G401 (cell line): ENCODE measurements around the gene BBOX1. TPM values are rescaled to one million over a fixed set of nuclear protein-coding genes. Genes with fewer than 3 reads are reported as not detected.
A peak's percentile ranks its signal among the peaks of the same experiment; 100 is the strongest.

Source experiments
- DNase-seq: peaks from one replicate; pipeline ENCODE4 v3.0.0-alpha.2; 2015; ENCODE audit warnings: low spot score
- in situ Hi-C: cut with HindIII; loops from 2 replicates; pipeline ENCODE4 v1.10.0; 2016; ENCODE audit warnings: low sequenced_read_pairs, mixed read lengths
- total RNA-seq: library from RNA; depleted of rRNA; stranded (reverse); fragments of >200 nt; shearing (Covaris generic); gene quantifications from 2 replicates; pipeline ENCODE4 v1.2.3, GENCODE V29; 2014

BBOX1 gene
- total RNA-seq, 1 experiment from 2014 or later = not detected

DNA sequence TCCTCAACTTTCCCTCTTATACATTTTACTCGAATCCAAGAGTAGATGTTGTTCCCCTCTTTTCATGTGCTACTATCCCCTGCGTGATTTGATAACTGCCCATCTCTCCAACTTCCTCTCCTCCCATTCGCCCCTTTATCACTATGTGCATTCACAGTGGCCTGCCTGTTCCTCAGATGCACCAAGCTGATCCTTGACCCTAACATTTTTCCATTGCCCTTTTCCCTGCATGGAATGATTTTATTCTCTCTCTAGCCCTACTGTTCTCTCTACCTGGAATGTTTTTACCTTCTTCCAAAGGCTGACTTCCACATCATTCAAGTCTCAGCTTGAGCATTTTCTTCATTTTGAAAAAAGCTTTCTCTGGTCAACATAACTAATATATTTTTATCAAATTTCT is 15.8 kb upstream of the BBOX1 start:
- DNase-seq = no peak
- in situ Hi-C loops = no loop called here

- in situ Hi-C loops = no loop called here
- no peak for DNase-seq
Observed at GRCh38 chr11:27025312-27025955, 15.2 kb upstream of the BBOX1 start.

DNA sequence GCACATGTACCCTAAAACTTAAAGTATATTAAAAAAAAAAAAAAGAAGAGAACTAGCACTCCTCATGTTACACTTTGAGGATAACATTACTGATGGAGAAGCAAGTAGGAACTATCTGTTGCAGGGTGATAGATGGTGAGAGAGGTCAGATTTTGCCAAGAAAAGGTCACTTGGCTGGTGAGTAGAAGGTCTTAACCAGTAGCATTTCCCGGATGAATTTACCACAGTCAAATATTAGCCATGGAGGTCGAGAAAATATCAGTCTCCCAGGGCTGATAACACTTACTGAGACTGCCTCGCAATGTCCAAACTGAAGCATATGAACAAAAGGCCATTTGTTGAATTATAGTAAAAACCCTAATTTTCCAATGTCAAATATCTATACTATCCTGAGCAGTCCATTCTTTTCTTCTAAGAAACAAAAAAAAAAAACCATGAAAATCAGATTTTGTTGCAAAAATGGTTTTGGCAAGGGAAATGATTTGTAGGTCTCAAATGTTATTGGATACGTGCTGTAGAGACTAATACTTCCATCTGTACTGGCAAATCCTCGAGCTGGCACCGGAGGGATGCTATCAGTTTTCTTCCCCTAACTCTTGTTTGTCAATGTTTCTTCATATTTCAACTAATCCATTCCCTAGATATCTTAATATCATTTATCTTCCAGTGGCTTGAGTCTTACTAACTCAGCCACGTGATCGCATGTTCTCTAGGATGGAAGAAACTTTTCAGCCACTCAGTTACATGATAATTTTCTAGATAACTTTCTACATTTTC is 14.5 kb upstream of the BBOX1 start:
- in situ Hi-C loops = no loop called here
- DNase-seq = no peak

DNA sequence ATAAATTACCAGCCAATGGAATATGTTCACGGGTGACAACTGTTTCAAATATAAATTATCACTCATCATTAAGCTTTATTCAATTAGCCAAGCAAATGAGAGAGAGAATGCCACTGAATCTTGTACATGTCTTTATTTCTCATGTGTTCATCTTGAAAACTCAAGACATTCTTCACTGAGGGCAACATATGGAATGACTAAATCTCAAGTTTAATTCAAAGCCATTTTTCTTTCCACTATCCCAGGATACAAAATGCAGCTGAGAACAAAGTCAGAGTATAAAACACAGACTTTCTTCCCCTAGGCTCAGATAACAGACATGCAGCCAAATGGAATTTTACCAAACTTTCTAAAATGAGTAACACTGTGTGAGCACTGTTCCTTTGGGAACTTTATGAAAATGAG is 12.1 kb upstream of the BBOX1 start:
- in situ Hi-C loops = no loop called here
- no peak for DNase-seq

GRCh38 chr11:27029966-27030365 is 10.6 kb upstream of the BBOX1 start:
- in situ Hi-C loops = no loop called here
- no peak for DNase-seq

DNA sequence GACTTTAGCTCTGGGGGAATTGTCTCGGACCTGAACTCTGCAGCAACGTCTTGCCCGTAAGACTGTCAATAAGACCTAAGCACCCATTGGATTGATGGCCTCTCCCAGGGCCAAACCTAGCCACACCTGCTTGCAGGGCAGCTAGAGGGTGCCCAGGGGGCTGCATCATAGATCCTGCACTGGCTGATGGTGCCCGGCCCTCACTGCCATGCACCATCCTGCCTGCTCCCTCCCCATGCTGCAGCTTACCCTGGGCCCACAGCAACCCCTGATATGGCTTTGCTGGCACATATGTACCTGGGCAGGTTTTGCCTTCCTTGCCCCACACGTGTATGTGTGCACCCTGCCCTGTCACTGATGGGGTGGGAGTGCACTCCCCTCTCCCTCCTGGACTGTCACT is 8.9 kb upstream of the BBOX1 start:
- in situ Hi-C loops = no loop called here
- no peak for DNase-seq

DNA sequence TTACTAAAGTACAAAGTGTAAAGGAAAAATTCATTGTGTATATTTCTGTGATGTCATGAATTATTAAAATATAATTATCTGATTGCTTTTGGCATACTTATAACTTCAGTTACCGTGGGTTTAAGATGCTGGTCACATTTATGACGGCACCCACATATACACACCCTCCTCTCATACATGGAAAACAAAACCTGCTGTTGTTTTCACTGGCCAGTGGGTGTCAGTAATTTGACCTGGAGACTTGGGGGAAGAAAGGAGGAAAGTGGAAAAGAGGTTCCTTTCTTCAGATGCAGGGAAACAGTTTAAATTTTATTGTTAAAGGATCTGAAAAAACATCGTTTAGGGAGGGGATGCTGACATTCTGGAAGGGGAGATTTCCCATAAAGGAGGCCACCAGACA is 742 bp upstream of the BBOX1 start:
- DNase-seq = no peak
- in situ Hi-C loops = no loop called here

DNA sequence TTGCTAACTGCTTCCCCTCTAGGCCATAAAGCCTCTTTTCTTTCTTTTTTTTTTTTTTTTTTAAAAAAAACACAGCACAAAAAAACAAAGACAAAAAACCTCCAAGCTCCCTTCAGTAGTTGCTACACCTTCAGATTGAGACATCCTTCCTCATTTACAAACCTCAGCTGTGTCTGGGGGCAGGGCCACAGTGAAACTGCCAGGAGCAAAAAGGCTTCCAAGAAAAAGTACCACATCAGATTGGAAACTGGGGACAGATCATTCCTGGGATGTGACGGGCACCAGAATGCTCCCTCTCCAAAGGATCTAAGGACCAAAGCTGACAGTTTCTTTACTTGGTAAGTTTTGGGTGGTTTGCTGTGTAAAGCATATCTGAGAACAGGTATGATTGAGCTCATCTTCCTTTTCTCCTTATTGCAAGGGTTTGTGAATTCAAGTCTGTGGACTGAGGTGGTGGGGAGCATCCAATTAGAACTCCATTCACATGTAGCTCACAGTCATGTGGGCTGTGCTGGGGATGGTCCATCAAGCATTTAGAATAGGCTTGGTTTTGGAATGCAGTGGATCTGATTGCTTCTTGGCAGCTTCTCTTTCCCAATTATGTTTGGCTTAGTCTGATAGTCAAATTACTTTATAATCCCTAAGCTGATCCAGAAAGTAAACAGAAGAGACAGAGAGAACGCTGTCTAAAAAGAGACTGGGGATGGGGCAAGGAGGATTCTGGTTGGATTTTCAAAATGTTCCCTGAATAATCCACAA is 705 bp downstream of the BBOX1 start:
- in situ Hi-C loops = no loop called here
- peak; percentile 23 for DNase-seq

GRCh38 chr11:27046956-27047355 is 6.3 kb downstream of the BBOX1 start:
- no peak for DNase-seq
- in situ Hi-C loops = no loop called here

DNA sequence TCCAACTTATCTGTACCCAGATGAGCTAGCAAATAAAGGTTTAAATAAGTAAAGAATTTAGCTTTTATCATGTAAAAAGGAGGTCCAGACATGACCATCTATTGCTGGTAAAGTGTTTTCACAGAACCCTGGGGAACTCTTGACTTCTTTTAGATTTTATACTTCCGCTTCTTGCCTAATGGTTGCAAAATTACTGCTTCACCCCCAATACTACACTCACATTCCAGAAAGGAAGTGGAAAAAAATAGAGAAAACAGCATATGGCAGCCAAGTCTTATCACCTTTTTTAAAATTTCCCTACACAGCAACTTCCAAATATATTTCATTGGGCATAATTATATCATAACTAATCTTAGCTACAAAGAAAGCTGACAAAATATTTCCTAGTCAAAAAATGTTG is 12.1 kb downstream of the BBOX1 start:
- no peak for DNase-seq
- in situ Hi-C loops = no loop called here

DNA sequence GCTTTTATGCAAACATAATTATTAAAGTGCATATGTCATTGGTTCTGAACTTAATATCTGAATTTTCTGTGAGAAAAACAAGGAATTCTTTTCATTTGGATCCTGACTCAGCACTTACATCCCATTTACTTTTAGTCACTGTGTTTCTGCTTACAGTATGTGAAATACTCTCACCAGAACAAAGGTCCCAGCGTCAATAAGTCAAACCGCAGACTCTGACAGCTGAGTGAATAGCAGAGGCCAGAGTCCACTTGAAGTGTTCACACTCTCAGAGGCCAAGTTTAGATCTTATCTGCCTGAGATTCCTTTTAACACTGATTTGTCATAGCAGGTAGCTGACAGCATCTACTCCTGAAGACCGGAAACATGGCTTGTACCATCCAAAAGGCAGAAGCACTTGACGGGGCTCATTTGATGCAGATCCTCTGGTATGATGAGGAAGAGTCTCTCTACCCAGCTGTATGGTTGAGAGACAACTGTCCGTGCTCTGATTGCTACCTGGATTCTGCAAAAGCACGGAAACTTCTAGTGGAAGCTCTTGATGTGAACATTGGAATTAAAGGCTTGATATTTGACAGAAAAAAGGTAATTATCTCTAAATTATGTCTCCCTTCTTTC is 14.6 kb downstream of the BBOX1 start:
- no peak for DNase-seq
- in situ Hi-C loops = no loop called here

DNA sequence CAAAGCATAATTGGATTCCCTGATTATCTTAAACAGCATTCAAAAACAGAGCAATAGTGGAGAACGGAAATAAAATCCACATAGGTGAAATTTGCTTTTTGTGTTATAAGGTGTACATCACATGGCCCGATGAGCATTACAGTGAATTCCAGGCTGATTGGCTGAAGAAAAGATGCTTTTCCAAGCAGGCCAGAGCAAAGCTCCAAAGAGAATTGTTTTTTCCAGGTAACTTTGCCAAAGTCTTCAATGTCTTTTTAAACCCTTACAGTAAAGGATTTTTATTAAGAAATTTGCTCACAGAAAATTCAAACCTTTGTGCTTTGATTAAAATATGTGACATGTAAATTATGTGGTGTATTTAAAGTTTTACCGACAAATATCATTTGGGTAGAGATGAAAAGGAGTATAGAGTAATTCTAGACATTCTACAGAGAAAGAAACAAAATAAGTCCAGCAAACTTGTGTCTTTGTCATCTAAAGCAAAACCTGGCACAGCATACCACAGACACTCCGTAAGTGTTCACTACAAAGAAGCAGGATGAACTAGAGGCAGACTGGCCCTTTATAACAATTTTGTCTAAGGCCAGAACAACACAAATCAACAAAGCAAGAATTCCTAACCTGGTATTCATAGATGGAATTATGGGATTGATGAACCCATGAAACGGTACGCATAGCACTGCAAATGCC is 16.6 kb downstream of the BBOX1 start:
- no peak for DNase-seq
- in situ Hi-C loops = no loop called here

- in situ Hi-C loops = no loop called here
- DNase-seq = no peak
Observed at GRCh38 chr11:27058456-27058855, 17.8 kb downstream of the BBOX1 start.

- in situ Hi-C loops = no loop called here
- no peak for DNase-seq
Observed at GRCh38 chr11:27059431-27059830, 18.8 kb downstream of the BBOX1 start.

GRCh38 chr11:27060816-27061460 is 20.3 kb downstream of the BBOX1 start:
- in situ Hi-C loops = no loop called here

DNA sequence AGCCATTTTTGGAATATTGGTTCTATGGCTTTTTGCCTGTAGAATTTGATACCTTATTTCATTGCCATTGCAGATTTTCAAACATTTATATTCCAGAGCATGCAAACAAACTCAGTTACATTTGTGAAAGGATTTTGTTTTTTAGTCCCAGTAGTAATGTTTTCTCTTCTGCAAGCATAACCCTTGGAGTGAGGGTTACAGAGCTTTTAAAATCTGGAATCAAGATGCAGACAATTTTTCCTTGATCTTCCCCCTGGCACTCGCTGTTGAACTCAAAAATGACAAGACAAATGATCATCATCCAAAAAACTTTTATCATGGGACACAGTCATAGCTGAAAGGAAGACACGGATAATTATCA is 20.8 kb downstream of the BBOX1 start:
- no peak for DNase-seq
- in situ Hi-C loops = no loop called here

More at GRCh38 chr11:27060816-27061460, 20.3 kb downstream of the BBOX1 start:
- no peak for DNase-seq

- in situ Hi-C loops = no loop called here
- no peak for DNase-seq
Observed at GRCh38 chr11:27064086-27064485, 23.5 kb downstream of the BBOX1 start.

- no peak for DNase-seq
- in situ Hi-C loops = no loop called here
Observed at GRCh38 chr11:27075192-27075591, 34.6 kb downstream of the BBOX1 start.

DNA sequence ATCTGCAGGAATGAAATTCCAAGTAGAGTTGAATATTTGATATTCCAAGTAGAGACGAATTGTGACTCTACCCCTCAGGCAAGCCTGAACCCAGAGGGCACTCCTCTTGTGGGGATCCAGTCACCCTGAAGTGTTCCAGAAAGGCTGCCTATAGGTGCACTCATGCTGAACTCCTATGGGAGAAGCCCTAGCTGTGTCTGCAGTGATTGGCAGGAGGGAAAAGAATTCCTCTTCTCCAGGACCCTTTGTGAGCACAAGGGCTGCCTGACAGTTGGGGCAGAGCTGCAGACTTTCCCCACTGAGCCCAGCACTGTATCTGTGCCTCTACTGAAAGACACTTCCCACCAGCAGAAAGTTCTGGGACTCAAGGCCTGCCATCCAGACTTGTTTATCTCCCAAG is 35.0 kb downstream of the BBOX1 start:
- DNase-seq = no peak
- in situ Hi-C loops = no loop called here
